ENCODE data around the gene EIF4H.
"Not testable (repeated sequence)": the region's sequence is repeated elsewhere in the genome, so short reads cannot be mapped to it uniquely, and the experiment has no call there.

The EIF4H gene

DNA sequence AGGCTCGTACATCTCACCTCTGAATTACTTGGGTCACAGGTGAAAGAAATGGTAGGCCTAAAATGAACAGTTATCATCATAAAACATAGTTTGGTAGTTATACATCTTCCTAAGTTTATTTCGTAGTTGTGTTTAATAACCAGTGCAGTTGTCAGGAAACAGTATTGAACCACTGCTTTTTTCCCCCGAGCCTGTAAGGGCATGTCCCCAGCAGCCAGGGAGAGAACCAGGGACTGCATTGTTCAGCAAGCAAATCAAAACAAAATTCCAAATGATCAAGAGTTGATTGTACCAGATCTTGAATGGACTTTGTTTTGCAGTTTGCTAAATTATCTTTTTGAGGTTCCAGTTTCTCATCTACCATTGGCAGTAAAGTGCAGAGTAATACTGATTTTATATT is 2.4 kb downstream of the EIF4H start:
- DNase-seq: no peak

DNA sequence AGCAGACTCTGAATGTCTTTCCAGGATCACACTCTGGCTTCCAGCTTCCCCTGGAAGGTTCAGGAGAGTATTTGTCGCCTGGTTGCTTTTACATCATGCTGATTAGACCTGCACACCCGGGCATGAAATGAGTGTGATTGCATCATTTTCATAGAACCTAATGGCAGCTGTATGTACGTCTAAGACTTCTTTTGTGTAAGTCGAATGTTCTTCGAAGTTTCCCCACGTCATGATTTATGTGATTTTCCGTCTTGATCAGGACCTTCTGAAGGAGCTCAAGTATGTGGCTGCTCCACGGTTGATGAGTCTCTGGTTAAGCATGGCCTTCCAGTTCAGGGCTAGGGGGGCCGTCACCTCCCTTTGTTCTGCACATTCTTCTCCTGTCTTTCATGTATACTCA is 4.5 kb downstream of the EIF4H start:
- no peak for DNase-seq

- DNase-seq: no peak
Measured at GRCh38 chr7:74179935-74180604, 5.9 kb downstream of the EIF4H start.

GRCh38 chr7:74180866-74181265 is 6.7 kb downstream of the EIF4H start:
- DNase-seq: no peak

GRCh38 chr7:74181821-74182220 is 7.7 kb downstream of the EIF4H start:
- DNase-seq: no peak

GRCh38 chr7:74182453-74183090 is 8.4 kb downstream of the EIF4H start:
- DNase-seq: no peak

DNA sequence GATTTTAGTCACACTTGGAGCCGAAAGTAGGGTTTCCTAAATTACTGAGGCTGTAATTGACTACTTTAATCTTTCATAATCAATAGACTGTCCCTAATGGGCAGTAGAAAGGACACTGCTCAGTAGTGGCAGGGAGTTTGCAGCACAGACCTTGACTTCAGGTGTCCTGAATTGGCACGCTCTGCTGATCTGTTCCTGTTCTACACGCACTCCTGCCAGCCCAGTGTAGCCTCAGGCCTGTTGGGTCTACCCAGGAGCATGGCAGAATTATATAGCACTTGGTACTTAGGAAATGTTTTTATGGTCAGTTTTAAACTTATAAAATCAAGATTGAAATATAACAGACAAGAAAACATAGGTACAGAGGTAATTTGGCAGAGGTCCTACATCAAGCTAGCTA is 9.0 kb downstream of the EIF4H start:
- no peak for DNase-seq

- DNase-seq: no peak
Measured at GRCh38 chr7:74183653-74184450, 9.7 kb downstream of the EIF4H start.

DNA sequence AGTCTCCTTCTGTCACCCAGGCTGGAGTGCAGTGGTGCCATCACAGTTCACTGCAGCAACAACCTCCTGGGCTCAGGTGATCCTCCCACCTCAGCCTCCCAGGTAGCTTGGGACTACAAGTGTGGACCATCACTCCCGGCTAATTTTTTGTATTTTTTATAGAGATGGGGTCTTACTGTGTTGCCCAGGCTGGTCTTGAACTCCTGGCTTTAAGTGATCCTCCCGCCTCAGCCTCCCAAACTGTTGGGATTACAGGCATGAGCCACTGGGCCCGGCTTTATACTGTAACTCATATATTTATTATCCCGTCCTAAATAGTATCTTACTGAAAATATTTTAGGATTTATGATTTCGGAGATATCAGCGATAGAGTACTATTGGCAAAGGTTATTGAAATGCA is 10.9 kb downstream of the EIF4H start:
- no peak for DNase-seq

- DNase-seq: no peak
Measured at GRCh38 chr7:74185636-74186035, 11.5 kb downstream of the EIF4H start.

DNA sequence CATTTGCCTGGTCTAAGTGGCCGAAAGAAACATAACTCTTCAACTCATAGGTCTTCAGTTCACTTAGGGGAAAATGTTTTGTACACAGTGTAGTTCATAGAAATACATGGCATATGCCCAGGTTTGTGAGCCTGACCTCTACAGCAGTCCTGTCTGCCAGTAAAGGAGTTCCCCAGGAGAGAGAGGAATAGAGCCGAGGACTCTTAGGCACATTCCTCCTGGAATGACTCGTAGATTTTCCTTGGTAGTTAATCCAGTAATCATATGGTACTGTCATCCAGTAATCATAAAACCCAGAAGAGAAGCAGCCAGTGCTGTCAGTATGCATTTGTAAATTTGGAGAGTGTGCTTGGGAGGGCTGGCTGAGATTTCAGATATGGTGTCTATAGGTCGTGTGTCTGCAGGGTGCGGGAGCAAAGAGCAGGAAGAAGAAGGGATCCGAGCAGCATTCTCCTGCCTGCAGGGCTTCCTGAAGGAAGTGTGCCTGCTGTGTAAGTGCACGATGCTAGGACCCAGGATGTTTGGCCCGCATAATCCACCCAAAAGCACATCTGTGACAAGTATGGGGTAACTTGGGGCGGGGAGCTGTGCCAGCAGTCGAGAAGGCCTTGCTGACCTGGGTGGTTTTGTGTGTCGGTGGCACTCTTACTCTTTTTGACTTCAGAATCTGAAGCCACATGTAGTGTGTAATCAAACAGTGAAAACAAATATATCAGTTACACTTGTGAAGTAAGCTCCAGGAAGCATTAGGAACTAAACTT is 13.9 kb downstream of the EIF4H start:
- DNase-seq: no peak

GRCh38 chr7:74190259-74190658 is 16.1 kb downstream of the EIF4H start:
- DNase-seq: no peak

- DNase-seq: no peak
Measured at GRCh38 chr7:74191231-74191630, 17.1 kb downstream of the EIF4H start.

- no peak for DNase-seq
Measured at GRCh38 chr7:74193054-74193453, 18.9 kb downstream of the EIF4H start.

GRCh38 chr7:74193913-74194312 is 19.8 kb downstream of the EIF4H start:
- DNase-seq: no peak

- DNase-seq: no peak
Measured at GRCh38 chr7:74194686-74195085, 20.5 kb downstream of the EIF4H start.

DNA sequence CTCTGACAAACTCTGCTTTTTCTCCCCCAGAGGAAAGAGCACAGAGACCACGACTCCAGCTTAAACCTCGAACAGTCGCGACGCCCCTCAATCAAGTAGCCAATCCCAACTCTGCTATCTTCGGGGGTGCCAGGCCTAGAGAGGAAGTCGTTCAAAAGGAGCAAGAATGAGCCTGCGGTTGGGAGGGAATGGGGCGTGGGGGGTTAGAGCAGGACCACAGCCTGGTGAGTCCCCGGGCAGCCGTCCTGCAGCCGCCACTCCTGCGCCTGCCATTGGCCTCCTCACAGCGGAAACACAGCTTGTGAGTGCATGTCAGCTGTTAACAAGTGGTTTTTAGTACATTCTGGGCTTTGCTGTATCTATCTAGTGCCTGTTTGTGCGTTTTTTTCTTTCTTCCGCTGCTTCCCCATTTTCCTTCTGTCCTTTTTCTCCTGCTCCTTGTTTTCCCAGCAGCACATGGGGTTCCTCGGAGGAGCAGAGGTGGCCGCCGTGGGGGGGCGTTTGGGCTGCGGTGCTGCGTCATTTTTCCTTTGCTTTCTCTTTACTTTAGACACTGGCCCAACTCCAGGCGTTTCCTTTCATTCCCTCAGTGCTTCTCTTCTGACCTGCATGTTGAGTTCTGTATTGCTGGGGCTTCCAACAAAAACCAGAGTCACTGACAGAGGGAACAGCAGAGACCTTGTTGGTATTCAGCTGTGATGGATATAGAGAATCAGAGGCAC is 21.1 kb downstream of the EIF4H start:
- DNase-seq: not testable (repeated sequence)

GRCh38 chr7:74195968-74196654 is 22.0 kb downstream of the EIF4H start:
- not testable (repeated sequence) for DNase-seq

GRCh38 chr7:74197449-74198124 is 23.4 kb downstream of the EIF4H start:
- no peak for DNase-seq

GRCh38 chr7:74199551-74200355 is 25.6 kb downstream of the EIF4H start:
- DNase-seq: no peak

All from cerebellar nuclear complex (tissue), 1 donor.